HG02588 (cell line): ENCODE results near the gene EDARADD.
"Not testable (repeated sequence)": the region's sequence is repeated elsewhere in the genome, so short reads cannot be mapped to it uniquely, and the experiment has no call there.

Experiments used
- ATAC-seq: cut with Tn5 transposase; IDR thresholded peaks from one replicate; pipeline ENCODE4 v1.9.1; 2021; ENCODE audit warnings: mild to moderate bottlenecking, moderate library complexity; ENCODE audit not compliant: unreplicated experiment

The EDARADD gene

GRCh38 chr1:236393681-236394481, at the start of gene EDARADD:
Gene EDARADD, plus strand, starts transcription at chr1:236394286. Its CDS starts 159 bp downstream, at chr1:236394445.
- ATAC-seq = no peak

DNA sequence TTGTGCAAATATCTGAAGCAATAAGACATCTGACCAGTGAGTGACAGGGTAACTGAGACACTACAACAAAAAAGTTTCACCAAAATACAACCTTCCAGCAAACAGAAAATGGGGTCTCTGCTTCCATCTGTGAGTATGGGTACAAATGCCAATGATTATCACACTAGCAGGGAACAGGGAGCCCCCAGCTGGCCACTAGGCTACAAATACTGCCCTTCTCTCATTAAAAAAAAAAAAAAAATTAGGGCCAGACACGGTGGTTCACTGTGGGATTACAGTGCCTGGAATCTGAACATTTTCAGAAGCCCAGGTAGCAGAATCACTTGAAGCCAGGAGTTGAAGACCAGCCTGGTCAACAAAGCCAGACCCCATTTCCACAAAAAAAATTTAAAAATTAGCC, 48.4 kb upstream of the EDARADD start:
- ATAC-seq = no peak

- no peak for ATAC-seq
Observed at GRCh38 chr1:236348071-236348470, 46.0 kb upstream of the EDARADD start.

GRCh38 chr1:236350308-236350707, 43.8 kb upstream of the EDARADD start:
- no peak for ATAC-seq

DNA sequence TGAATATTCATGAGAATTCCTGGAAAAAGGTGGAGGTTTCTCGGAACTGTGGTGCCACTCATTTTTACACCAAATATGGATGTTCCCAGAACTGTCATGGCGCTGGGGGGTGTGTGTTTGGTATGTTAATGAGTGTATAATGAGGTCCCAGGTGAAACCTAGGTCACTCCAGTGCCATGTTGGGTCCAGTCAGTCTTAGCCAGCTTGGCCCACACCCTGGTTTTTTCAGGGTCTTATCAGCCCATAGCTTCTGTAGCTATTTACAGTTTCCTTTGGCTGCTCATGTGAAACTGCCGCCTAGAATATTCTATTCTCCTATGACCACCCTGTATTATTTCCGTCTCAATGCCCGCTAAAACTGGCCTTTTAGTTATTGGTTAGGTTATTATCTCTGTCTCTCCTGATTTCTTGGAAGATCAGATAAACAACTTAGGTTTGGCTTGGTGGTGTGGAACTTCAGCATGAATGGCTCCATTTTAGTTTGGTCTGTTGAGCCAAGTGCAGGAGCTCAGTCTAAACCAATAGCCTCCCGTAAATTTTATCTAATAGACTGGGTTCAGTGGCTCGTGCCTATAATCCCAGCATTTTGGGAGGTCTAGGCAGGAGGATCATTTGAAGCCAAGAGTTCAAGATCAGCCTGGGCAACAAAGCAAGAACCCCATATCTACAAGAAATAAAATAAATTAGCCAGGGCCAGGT, 42.1 kb upstream of the EDARADD start:
- ATAC-seq = no peak

GRCh38 chr1:236352747-236353146, 41.3 kb upstream of the EDARADD start:
- ATAC-seq = not testable (repeated sequence)

GRCh38 chr1:236353813-236354212, 40.3 kb upstream of the EDARADD start:
- no peak for ATAC-seq

DNA sequence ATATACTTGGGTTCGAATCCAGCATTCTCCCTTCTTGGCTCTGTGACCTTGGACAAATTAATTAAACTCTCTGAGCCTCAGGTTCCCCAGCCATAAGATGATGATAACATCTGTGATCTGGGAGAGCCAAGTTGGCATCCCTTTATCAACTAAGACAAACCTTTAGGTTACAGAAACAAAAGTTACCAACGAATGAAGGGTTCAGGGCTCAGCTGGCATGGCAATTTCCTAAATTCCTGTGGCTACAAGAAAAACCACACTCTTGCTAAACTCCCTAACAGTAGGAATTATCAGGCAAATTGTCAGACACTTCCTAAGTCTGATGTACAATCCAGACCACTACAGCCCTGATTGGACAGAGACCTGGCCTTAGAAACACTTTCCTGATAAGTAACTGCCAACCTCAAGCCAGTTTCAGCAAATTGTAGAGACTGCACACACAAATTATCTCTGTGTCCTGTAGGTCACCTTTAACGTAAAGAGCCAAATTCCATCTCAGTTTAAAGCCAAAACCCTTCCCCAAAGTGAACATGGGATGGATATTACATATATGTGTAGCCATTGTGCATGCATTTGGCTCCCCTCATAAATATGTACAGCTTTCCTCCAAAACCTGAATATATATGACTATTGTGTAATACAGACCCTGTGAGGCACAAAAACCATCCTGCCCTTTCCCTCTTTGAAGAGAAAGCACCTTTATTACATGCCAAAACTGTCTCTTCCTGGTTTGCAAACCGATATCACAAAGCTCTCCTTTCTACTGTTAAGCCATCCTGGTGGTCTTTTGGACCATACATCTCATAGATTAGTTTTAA, 39.5 kb upstream of the EDARADD start:
- no peak for ATAC-seq

- ATAC-seq = no peak
Observed at GRCh38 chr1:236356141-236356540, 37.9 kb upstream of the EDARADD start.

DNA sequence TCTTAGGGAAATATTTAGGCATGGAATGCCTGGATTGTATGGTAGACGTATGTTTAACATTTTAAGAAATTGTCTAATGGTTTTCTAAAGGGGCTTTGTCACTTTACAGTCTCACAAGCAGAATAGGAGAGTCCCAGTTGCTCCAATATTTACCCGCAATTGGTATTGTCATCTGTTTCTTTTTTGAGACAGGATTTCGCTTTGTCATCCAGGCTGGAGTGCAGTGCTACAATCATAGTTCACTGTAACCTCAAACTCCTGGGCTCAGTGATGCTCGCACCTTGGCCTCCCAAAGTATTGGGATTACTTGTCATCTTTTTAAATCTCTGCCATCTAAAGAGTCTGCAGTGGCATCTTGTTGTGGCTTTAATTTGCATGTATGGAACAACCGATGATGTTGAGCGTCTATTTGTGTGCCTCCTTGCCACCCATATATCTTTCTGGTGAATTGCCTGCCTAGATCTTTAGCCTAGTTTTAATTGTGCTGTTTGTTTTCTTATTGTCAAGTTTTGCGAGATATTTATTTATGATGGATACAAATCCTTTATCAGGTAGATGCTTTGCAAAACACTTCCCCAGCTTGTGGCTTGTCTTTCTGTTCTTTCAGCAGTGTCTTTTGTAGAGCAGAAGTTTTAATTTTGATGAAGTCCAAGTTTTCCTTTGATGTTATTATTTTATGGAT, 32.0 kb upstream of the EDARADD start:
- no peak for ATAC-seq

DNA sequence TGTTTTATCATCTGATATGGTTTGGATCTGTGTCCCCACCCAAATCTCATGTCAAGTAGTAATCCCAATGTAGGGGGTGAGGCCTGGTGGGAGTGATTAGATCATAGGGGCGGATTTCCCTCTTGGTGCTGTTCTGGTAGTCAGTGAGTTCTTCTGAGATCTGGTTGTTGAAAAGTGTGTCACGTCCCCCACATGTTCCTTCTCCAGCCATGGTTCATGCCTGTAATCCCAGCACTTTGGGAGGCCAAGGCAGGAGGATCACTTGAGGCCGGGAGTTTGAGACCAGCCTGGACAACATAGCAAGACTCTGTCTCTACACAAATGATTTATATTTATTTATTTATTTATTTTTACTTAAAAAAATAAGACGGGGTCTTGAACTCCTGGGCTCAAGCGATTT, 30.8 kb upstream of the EDARADD start:
- no peak for ATAC-seq

- no peak for ATAC-seq
Observed at GRCh38 chr1:236365999-236366570, 28.0 kb upstream of the EDARADD start.

DNA sequence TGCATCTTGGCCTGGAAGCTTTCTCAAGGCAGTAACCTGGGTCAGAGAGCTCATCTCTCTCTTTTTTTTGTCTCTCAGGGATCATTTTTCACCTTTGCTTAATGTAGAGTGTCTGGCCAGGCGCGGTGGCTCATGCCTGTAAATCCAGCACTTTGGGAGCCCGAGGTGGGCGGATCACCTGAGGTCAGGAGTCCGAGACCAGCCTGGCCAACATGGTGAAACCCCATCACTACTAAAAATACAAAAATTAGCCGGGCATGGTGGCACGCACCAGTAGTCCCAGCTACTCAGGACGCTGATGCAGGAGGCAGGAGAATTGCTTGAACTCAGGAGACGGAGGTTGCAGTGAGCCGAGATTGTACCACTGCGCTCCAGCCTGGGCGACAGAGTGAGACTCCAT, 27.4 kb upstream of the EDARADD start:
- ATAC-seq = not testable (repeated sequence)

GRCh38 chr1:236370420-236370819, 23.7 kb upstream of the EDARADD start:
- no peak for ATAC-seq

DNA sequence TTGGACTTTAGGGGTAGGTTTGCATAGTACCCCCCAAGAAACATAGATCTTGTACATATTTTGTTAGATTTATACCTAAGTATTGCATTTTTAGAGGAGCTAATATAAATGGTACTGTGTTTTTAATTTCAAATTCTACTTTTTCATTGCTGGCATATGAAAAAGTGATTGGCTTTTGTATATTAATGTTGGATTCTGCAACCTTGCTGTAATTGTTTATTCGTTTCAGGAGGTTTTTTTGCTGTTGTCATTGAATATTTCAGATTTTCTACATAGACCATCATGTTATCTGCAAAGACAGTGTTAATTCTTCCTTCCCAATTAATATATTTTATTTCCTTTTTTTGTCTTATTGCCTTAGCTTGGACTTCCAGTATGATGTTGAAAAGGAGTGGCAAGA, 23.0 kb upstream of the EDARADD start:
- ATAC-seq = no peak

DNA sequence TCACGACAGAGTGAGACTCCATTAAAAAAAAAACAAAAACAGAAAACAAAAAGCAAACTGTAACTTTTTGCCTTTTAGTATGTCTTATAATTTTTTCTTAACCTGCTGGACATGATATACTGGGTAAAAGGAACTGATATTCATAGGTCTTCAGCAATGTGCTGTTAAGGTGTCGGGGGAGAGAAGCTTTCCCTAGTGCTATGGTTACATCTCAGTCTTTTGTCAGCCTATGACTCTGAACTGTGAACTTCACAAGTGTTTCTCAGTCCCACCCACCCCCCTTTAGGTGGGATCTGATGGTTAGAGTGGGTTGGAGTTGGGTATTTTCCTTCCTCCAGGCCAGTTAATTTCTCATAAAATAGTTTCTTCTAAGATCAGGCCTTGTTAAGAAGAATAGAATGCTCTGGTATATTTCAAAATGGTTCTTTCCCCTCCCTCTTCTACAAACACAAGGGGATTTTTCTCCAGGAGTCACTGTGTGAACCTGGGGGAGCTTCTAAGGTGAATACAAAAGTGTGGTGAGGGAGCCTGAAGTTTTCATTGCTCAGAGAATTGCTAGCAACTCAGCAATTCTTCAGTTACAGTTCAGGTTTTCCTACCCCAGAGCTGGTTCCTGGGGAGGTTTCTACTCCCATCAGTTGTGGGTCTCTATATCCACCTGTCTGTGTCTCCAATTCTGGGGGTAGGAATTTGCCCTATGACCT, 16.1 kb upstream of the EDARADD start:
- ATAC-seq = no peak

DNA sequence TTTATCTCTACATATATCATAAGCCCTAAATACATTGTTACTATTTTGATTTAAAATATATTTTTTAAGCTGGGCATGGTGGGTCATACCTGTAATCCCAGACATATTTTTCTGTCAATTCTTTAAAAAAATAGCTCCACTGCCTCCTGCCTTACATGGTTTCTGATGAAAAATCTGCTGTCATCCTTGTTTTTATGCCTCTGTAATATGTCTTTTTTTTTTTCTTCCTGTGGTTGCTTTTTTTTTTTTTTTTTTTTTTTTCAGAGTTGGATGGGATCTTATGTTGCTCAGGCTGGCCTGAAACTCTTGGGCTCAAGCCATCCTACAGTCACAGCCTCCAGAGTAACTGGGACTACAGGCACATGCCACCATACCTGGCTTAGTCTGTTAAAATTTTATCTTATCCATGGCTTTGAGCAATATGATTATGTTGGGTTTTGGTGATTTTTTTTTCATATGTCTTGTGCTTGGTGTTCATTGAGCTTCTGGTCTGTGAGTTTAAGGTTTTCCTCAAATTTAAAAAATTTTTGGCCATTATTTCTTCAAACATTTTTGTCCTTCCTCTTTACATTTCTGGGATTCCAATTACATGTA, 12.4 kb upstream of the EDARADD start:
- ATAC-seq = no peak

- no peak for ATAC-seq
Observed at GRCh38 chr1:236388332-236388731, 5.8 kb upstream of the EDARADD start.

- ATAC-seq = no peak
Observed at GRCh38 chr1:236389253-236389652, 4.8 kb upstream of the EDARADD start.

GRCh38 chr1:236391008-236391407, 3.1 kb upstream of the EDARADD start:
- ATAC-seq = no peak
